Ovary (tissue), 9 donors: ENCODE results near the gene ZNF772. TPM values are rescaled to one million over a fixed set of nuclear protein-coding genes. Genes with fewer than 3 reads are reported as not detected.

ENCODE experiments used
- DNase-seq, 5 donors: peaks; one replicate each; pipeline ENCODE4 v3.0.0-alpha.2; 2019 to 2020
- H3K27ac ChIP-seq, 2 donors: fragments of 200-600 bp; one replicate each; pipeline versions ENCODE4 v1.5.1 to v1.8.0; 2019 to 2022
- H3K27me3 ChIP-seq: fragments of 200-600 bp; one replicate; pipeline ENCODE4 v1.8.0; 2022
- H3K36me3 ChIP-seq: fragments of 200-600 bp; sonication (generic); one replicate; pipeline ENCODE4 v1.5.1; 2019
- H3K4me1 ChIP-seq: one replicate; pipeline ENCODE4 v1.8.1; 2013; ENCODE audit warnings: mild to moderate bottlenecking, moderate library complexity; ENCODE audit not compliant: insufficient read depth
- H3K4me3 ChIP-seq: fragments of 200-600 bp; sonication (generic); one replicate; pipeline ENCODE4 v1.5.1; 2017
- H3K9me3 ChIP-seq, 2 donors: fragments of 200-600 bp in 1 of 2; sonication (generic) in 1 of 2; one replicate each; pipeline versions ENCODE4 v1.5.1 to v1.8.1; 2013 to 2019; ENCODE audit warnings: mild to moderate bottlenecking in 1 of 2, moderate library complexity in 1 of 2
- EP300 ChIP-seq: sonication (generic); formaldehyde crosslinking; IDR thresholded peaks from one replicate; pipeline ENCODE4 v1.6.1; 2017; ENCODE audit warnings: antibody characterized with exemption
- POLR2A ChIP-seq: fragments of 450-650 bp; IDR thresholded peaks from one replicate; pipeline ENCODE4 v1.6.1; 2017; ENCODE audit warnings: antibody characterized with exemption, mild to moderate bottlenecking, moderate library complexity
- WGBS, 3 donors: extraction: QIAGEN DNeasy Blood & Tissue Kit in 1 of 3; methylation state at CpG; one replicate each; pipeline versions ENCODE4 v1.1.5 to v1.1.7; 2013 to 2017; 5-methylcytosine and 5-hydroxymethylcytosine counted together
- intact Hi-C, 4 donors: fragments of 100-400 bp; cut with DNase I; formaldehyde crosslinking; loops; one replicate each; pipeline versions ENCODE4 v1.11.0 to v1.15.1; 2022 to 2023
- polyA plus RNA-seq, 2 donors: library from polyadenylated mRNA; stranded (reverse); fragments of 200-250 nt in 1 of 2; fragments of 350-450 nt in 1 of 2; fragmentation: Illumina TruSeq in 1 of 2; extraction: RNeasy Lipid Tissue Mini Kit (QIAGEN cat#74804) in 1 of 2; gene quantifications; one replicate each; pipeline ENCODE4 v1.2.3, GENCODE V29; 2013 to 2014
- total RNA-seq, 7 donors: library from RNA; depleted of rRNA in 2 of 7; stranded (reverse); fragments of >200 nt in 2 of 7; fragmentation: NEBNext Ultra II Directional in 3 of 7; extraction: Animal tissue kit (Norgen Biotek cat#: 25700) in 3 of 7; gene quantifications; one replicate each; pipeline versions ENCODE4 v1.1.0 to v1.2.4, GENCODE V29; 2016 to 2023
- TF ChIP-seq, protein P1 (sequence below), 3 donors: fragments of 450-650 bp in 2 of 3; fragments of 200-600 bp in 1 of 3; IDR thresholded peaks; one replicate each; pipeline versions ENCODE4 v1.5.1 to v1.8.0; 2016 to 2022; ENCODE audit warnings: antibody characterized with exemption in 3 of 3, mild to moderate bottlenecking in 1 of 3
- donor health status: DM: no; HTN: no; CAD: no; lungs with moderate emphysema.
- donor health status: DM: no; HTN: no; CAD: no.
- donor health status: Bipolar disorder and iron deficiency.
- donor health status: DM: yes; HTN: yes; CAD: no.
- donor health status: DM: no; HTN: no; CAD: no.
- donor health status: DM: yes; HTN: yes; CAD: no.

ZNF772 gene
- total and polyA plus RNA-seq, 9 donors, result 3.3 to 23.0 (median 13.3) TPM

DNA sequence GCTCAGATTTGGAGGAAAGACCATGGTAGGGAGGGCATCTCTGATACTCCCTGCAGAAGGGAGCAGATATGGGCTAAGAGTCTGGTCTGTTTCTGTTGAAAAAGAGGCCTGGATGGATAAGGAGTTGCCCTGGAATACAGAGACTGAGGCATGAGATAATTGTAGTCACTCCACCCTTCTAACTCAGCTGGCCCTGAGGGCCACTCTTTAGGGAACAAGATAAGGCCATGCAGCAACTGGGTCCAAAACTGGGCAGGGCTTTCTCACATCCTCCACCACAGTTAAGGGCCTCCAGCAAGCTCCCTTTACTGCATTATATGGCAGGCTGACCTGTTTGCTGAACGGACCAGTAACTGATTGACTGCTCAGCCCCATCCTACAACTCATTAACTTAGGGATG is 40.9 kb downstream of the ZNF772 start:
- peak overlapping the region; percentile 84 for H3K4me3 ChIP-seq
- peaks cover 3 to 16% of the 10 kb centered on the region in 2 donors for H3K9me3 ChIP-seq
- peaks cover 9% of the 10 kb centered on the region for H3K4me1 ChIP-seq
- H3K36me3 ChIP-seq, result no peaks in the 10 kb centered on the region
- no peak for TF ChIP-seq POLR2A
- no peak for TF ChIP-seq EP300
- TF ChIP-seq, protein P1, sequence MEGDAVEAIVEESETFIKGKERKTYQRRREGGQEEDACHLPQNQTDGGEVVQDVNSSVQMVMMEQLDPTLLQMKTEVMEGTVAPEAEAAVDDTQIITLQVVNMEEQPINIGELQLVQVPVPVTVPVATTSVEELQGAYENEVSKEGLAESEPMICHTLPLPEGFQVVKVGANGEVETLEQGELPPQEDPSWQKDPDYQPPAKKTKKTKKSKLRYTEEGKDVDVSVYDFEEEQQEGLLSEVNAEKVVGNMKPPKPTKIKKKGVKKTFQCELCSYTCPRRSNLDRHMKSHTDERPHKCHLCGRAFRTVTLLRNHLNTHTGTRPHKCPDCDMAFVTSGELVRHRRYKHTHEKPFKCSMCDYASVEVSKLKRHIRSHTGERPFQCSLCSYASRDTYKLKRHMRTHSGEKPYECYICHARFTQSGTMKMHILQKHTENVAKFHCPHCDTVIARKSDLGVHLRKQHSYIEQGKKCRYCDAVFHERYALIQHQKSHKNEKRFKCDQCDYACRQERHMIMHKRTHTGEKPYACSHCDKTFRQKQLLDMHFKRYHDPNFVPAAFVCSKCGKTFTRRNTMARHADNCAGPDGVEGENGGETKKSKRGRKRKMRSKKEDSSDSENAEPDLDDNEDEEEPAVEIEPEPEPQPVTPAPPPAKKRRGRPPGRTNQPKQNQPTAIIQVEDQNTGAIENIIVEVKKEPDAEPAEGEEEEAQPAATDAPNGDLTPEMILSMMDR (IDR thresholded peaks at IDR 0.05), result no peak
- WGBS, 3 donors, result 48 to 86% (median 72%) methylated on average over 1 of the region's 1 CpG
- no peak overlapping the region for H3K27ac ChIP-seq
- H3K27me3 ChIP-seq, result no peaks in the 10 kb centered on the region
- DNase-seq, result no peak
- intact Hi-C loops, result no loop called here

DNA sequence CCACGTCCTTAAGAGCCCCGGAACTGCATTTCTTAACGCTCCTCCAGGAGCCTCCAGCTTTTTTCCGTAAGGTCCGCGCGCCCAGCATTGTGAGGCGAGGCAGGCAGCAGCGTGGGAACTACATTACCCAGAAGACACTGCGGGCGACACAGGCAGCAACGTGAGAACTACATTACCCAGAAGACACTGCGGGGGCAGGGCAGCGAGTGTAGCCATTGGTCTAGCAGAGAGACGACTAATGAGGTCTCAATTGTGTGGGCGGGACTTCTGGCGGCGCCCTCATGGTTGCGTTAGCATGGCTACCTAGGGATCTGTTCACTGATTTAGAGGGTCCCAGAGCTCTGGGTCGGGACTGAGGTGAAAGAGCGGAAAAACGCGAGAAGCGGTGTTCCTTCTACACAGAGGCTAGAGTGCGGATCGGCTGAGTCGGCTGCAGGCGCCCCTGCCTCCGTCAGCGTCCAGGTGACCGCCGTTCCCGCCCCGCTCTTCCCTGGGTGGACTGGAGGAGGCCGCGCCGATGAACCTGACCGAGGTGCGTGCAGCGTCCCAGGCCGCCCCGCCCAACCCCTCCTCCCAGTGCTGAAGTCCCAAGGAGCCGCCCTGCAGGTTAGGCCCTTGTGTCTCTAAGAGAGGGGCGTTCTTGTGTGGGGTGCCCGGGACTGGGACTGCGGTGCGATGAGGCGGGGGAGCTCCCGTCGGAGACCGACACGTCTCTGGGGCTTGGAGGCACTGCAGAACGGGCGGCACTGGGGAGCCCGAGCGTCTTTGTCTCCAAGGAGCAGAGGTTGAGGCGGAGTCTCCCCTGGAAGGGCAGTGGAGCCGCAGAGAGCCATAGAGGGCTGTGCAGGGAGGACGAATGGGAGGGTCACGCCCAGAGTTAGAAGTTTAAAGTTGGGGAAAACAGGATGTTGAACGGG is 42.0 kb downstream of the ZNF772 start, which contains the start of gene ZNF749:
Gene ZNF749 (plus strand): TSS at position 264 of the 917 bp plus-strand sequence. CDS start 254 bp downstream, at position 518.
- WGBS, 3 donors, result 0 to 1% (median 1%) methylated on average over 59 to 61 of the region's 61 CpGs
- peaks cover under 1 to 16% of the 10 kb centered on the region in 2 donors for H3K9me3 ChIP-seq
- intact Hi-C loops, result no loop called here
- H3K4me3 ChIP-seq, result peak within 1 kb of the TSS; percentile 84
- no peak within 1 kb of the TSS for H3K27ac ChIP-seq
- peak; percentile 95 to 99 (median 96) for DNase-seq
- no peaks in the 10 kb centered on the region for H3K27me3 ChIP-seq
- TF ChIP-seq, protein P1 (IDR thresholded peaks at IDR 0.05), result no peak
- TF ChIP-seq EP300 (no peak), POLR2A (no peak)
- H3K4me1 ChIP-seq, result peaks cover 9% of the 10 kb centered on the region
- no peaks in the 10 kb centered on the region for H3K36me3 ChIP-seq

DNA sequence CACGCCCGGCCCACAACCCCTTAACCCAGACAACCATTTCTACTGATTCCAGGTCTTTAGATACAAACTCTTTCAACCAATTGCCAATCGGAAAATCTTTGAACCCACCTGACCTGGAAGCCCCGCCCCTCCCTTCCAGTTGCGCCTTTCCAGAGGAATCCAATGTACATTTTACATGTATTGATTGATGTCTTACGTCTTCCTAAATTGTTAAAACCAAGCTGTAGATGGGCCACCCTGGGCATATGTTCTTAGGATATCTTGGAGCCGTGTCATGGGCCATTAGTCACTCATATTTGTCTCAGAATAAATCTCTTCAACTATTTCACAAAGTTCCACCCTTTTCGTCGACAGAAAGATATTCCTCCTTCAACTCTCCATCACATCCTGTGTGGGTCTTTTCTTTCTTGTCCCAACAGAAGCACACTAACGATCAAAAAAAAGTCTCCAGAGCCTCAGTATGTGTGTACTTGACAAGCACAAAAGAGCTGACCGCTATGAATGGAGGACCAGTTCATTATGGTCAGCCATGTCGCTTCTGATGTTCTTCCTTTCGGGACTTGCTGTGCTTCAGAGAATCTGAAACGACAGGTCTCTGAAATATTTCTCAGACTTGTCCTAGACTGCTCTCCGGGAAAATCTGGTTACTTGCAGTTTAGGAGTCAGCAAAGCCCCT is 42.8 kb downstream of the ZNF772 start:
- peaks cover 9% of the 10 kb centered on the region for H3K4me1 ChIP-seq
- H3K27me3 ChIP-seq, result no peaks in the 10 kb centered on the region
- TF ChIP-seq POLR2A, result no peak
- no peak for TF ChIP-seq EP300
- TF ChIP-seq, protein P1 (IDR thresholded peaks at IDR 0.05), result no peak
- intact Hi-C loops, result no loop called here
- no peak for DNase-seq
- H3K4me3 ChIP-seq, result peak overlapping the region; percentile 84
- WGBS, 3 donors, result 21 to 26% (median 26%) methylated on average over 15 of the region's 15 CpGs
- H3K36me3 ChIP-seq, result no peaks in the 10 kb centered on the region
- no peak overlapping the region for H3K27ac ChIP-seq
- H3K9me3 ChIP-seq, result peaks cover 0 to 12% of the 10 kb centered on the region in 2 donors

DNA sequence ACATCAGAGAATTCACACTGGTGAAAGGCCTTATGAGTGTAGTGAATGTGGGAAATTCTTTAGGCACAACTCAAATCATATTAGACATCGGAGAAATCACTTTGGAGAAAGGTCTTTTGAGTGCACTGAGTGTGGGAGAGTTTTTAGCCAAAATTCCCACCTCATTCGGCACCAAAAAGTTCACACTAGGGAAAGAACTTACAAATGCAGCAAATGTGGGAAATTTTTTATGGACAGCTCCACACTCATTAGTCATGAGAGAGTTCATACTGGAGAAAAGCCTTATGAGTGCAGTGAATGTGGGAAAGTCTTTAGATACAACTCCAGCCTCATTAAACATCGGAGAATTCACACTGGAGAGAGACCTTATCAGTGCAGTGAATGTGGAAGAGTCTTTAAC is 56.3 kb downstream of the ZNF772 start:
- Histone ChIP-seq H3K9me3 (peaks cover 15 to 56% of the 10 kb centered on the region in 2 donors), H3K27me3 (no peaks in the 10 kb centered on the region), H3K4me3 (no peak overlapping the region), H3K36me3 (no peaks in the 10 kb centered on the region), H3K4me1 (no peaks in the 10 kb centered on the region), H3K27ac (no peak overlapping the region)
- 96 to 98% (median 97%) methylated on average over 3 of the region's 3 CpGs for WGBS, 3 donors
- no peak for TF ChIP-seq EP300
- TF ChIP-seq, protein P1 (IDR thresholded peaks at IDR 0.05), result no peak
- no peak for TF ChIP-seq POLR2A
- intact Hi-C loops, result no loop called here
- no peak for DNase-seq
